ENCODE measurements around the gene ATP4A.
A peak's percentile ranks its signal among the peaks of the same experiment; 100 is the strongest.

ATP4A gene

GRCh38 chr19:35511337-35511736 is 52.1 kb downstream of the ATP4A start:
- peaks cover 13% of the 10 kb centered on the region for H3K4me1 Mint-ChIP-seq (ENCODE audit: low read depth)
- H3K36me3 Mint-ChIP-seq, result no peaks in the 10 kb centered on the region
- H3K9me3 Mint-ChIP-seq (ENCODE audit: low read depth), result no peaks in the 10 kb centered on the region
- H3K27me3 Mint-ChIP-seq, result peaks cover 14% of the 10 kb centered on the region
- H3K4me3 Mint-ChIP-seq, result no peak overlapping the region
- H3K27ac Mint-ChIP-seq, result no peak overlapping the region

GRCh38 chr19:35510626-35510964 is 52.9 kb downstream of the ATP4A start:
- H3K4me3 Mint-ChIP-seq, result peak overlapping the region; percentile 71
- no peaks in the 10 kb centered on the region for H3K36me3 Mint-ChIP-seq
- H3K27ac Mint-ChIP-seq, result no peak overlapping the region
- peaks cover 13% of the 10 kb centered on the region for H3K4me1 Mint-ChIP-seq (ENCODE audit: low read depth)
- no peaks in the 10 kb centered on the region for H3K9me3 Mint-ChIP-seq (ENCODE audit: low read depth)
- peaks cover 18% of the 10 kb centered on the region for H3K27me3 Mint-ChIP-seq

DNA sequence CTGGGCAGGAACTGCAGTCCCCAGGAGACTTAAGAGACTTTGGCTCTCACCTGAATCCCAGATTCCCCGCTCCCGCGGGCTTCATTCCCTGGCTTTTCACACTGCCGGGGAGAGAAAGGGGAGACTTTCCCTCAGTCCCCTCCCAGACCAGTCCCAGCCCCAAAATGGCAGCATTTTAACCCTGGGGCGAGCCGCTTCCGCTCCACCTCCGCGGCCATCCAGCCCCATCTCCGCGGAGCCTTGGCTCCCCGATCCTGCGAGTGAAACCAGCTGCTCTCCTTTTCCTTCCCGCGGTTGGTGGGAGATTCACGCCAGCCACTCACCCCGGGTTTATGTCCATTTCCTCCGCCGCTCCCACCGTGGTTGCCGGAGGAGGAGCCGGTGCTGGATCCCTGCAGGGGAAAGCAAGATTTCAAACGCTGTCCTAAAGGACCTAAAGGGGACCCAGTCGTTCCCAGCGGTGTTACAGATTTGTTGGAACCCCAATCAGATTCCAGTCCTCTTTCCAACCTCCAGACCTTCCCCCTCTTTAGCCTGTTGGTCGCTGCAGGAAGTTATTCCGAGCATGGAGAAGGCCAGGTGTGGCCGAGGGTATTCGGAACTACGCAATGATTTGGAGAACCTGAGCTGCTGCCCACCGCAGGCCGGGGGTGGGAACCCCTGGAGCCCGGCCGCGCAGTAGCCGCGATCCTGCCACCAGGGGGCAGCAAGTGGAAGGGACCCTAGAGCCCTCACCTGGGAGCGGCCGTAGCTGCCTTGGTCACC is 53.4 kb downstream of the ATP4A start:
- no peaks in the 10 kb centered on the region for H3K36me3 Mint-ChIP-seq
- peaks cover 13% of the 10 kb centered on the region for H3K4me1 Mint-ChIP-seq (ENCODE audit: low read depth)
- H3K27ac Mint-ChIP-seq, result no peak overlapping the region
- peak overlapping the region; percentile 71 for H3K4me3 Mint-ChIP-seq
- H3K27me3 Mint-ChIP-seq, result peaks cover 21% of the 10 kb centered on the region
- H3K9me3 Mint-ChIP-seq (ENCODE audit: low read depth), result no peaks in the 10 kb centered on the region

DNA sequence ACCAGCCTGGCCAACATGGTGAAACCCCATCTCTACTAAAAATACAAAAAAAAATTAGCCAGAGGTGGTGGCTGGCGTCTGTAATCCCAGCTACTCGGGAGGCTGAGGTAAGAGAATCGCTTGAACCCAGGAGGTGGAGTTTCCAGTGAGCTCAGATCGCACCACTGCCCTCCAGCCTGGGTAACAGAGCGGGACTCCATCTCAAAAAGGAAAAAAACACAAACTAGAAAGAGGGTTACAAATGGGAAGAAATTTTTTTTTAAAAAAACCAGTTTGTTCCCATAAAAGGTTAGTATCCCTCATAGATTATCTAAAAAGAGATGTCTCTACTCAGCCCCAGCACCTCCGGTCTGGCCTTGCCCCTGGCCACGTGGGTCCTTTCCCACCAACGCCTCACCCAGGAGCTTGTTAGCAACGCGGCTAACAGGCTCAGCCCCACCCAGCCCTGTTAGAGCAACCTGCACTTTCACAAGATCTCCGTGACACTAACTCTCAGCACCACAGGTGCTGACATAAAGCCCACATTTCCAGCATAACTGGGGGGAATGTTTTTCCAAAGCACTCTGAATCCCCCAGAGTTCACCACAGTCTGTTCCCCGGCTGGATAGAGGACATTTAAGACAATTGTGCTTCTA is 54.3 kb downstream of the ATP4A start:
- no peak overlapping the region for H3K27ac Mint-ChIP-seq
- H3K4me3 Mint-ChIP-seq, result peak overlapping the region; percentile 71
- no peaks in the 10 kb centered on the region for H3K9me3 Mint-ChIP-seq (ENCODE audit: low read depth)
- peaks cover 20% of the 10 kb centered on the region for H3K27me3 Mint-ChIP-seq
- H3K4me1 Mint-ChIP-seq (ENCODE audit: low read depth), result peaks cover 13% of the 10 kb centered on the region
- no peaks in the 10 kb centered on the region for H3K36me3 Mint-ChIP-seq

DNA sequence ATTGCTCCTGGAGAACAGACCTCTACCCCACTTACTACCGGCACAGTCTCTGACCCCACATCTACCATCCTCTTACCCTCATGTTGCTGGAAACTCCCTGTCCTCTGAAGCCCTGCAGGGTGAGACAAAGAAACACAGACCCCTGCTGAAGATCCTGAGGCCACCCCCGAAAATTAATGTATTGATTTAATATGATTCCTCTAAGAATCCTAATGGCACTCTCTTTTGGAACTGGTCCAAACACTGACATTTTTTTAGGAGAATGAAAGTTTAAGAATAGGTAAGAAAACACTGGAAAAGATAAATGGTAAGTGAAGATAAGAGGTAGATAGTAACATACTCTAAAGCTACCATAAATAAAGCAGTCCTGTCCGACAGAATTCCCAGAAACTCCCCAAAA is 55.3 kb downstream of the ATP4A start:
- peaks cover 13% of the 10 kb centered on the region for H3K4me1 Mint-ChIP-seq (ENCODE audit: low read depth)
- H3K27ac Mint-ChIP-seq, result no peak overlapping the region
- H3K36me3 Mint-ChIP-seq, result no peaks in the 10 kb centered on the region
- no peak overlapping the region for H3K4me3 Mint-ChIP-seq
- no peaks in the 10 kb centered on the region for H3K9me3 Mint-ChIP-seq (ENCODE audit: low read depth)
- peaks cover 17% of the 10 kb centered on the region for H3K27me3 Mint-ChIP-seq

GRCh38 chr19:35507561-35507960 is 55.9 kb downstream of the ATP4A start:
- Mint-ChIP-seq H3K27me3 (peaks cover 17% of the 10 kb centered on the region), H3K9me3 (ENCODE audit: low read depth) (no peaks in the 10 kb centered on the region), H3K27ac (no peak overlapping the region), H3K4me1 (ENCODE audit: low read depth) (peaks cover 13% of the 10 kb centered on the region), H3K36me3 (no peaks in the 10 kb centered on the region), H3K4me3 (no peak overlapping the region)

GRCh38 chr19:35506011-35506410 is 57.4 kb downstream of the ATP4A start:
- Mint-ChIP-seq H3K4me1 (ENCODE audit: low read depth) (peaks cover 13% of the 10 kb centered on the region), H3K27me3 (peaks cover 17% of the 10 kb centered on the region), H3K36me3 (no peaks in the 10 kb centered on the region), H3K27ac (no peak overlapping the region), H3K4me3 (no peak overlapping the region), H3K9me3 (ENCODE audit: low read depth) (no peaks in the 10 kb centered on the region)

GRCh38 chr19:35502751-35503150 is 60.7 kb downstream of the ATP4A start:
- Mint-ChIP-seq H3K9me3 (ENCODE audit: low read depth) (no peaks in the 10 kb centered on the region), H3K4me3 (no peak overlapping the region), H3K27ac (no peak overlapping the region), H3K4me1 (ENCODE audit: low read depth) (no peaks in the 10 kb centered on the region), H3K27me3 (peaks cover 10% of the 10 kb centered on the region), H3K36me3 (no peaks in the 10 kb centered on the region)

DNA sequence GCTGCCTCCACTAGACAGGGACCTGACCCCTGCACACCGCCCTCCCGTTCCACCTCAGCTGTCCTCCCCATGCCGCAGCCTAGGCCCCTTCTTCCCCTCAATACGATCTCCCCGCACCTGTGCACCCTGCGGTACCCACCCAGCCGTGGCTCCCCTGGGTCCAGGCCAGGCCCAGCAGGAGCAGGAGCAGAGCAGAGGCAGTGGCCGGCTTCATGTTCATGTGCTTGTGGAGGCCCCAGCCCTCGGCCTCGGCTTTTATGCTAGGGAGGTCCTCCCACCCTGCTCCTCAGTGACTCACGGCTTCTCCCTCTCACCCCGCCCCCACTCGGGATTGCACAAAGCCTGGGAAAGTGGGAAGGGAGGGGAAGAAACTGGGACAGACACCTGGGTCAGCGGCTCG is 61.8 kb downstream of the ATP4A start:
- no peak overlapping the region for H3K27ac Mint-ChIP-seq
- no peaks in the 10 kb centered on the region for H3K9me3 Mint-ChIP-seq (ENCODE audit: low read depth)
- H3K27me3 Mint-ChIP-seq, result peaks cover 8% of the 10 kb centered on the region
- H3K4me1 Mint-ChIP-seq (ENCODE audit: low read depth), result no peaks in the 10 kb centered on the region
- no peaks in the 10 kb centered on the region for H3K36me3 Mint-ChIP-seq
- no peak overlapping the region for H3K4me3 Mint-ChIP-seq

GRCh38 chr19:35500611-35501010 is 62.8 kb downstream of the ATP4A start:
- Mint-ChIP-seq H3K9me3 (ENCODE audit: low read depth) (no peaks in the 10 kb centered on the region), H3K27ac (no peak overlapping the region)

More at GRCh38 chr19:35500611-35501010, 62.8 kb downstream of the ATP4A start:
- H3K27me3 Mint-ChIP-seq, result peaks cover 3% of the 10 kb centered on the region
- H3K36me3 Mint-ChIP-seq, result no peaks in the 10 kb centered on the region
- H3K4me1 Mint-ChIP-seq (ENCODE audit: low read depth), result peaks cover under 1% of the 10 kb centered on the region
- no peak overlapping the region for H3K4me3 Mint-ChIP-seq
